Epidermal melanocyte (primary cell): Measurements from ENCODE around the gene LSM2.
A peak's percentile ranks its signal among the peaks of the same experiment; 100 is the strongest.
"Not testable (repeated sequence)": the region's sequence is repeated elsewhere in the genome, so short reads cannot be mapped to it uniquely, and the experiment has no call there.

ENCODE experiments used
- DNase-seq: peaks from one replicate; pipeline ENCODE4 v3.0.0; 2011; ENCODE audit warnings: low spot score; ENCODE audit not compliant: insufficient read length

Gene LSM2

GRCh38 chr6:31827286-31828079 lies 20.7 kb upstream of the LSM2 start, which contains the start of gene HSPA1B:
Gene HSPA1B (plus strand): TSS chr6:31827738. CDS start chr6:31827951, 213 bp downstream.
- peak; percentile 95 for DNase-seq

GRCh38 chr6:31826793-31827285 lies 20.1 kb upstream of the LSM2 start:
- DNase-seq: peak; percentile 68

- no peak for DNase-seq
Measured at GRCh38 chr6:31825553-31825952, 18.8 kb upstream of the LSM2 start.

GRCh38 chr6:31823592-31824196 lies 16.9 kb upstream of the LSM2 start:
- DNase-seq: not testable (repeated sequence)

- DNase-seq: no peak
Measured at GRCh38 chr6:31822036-31822821, 15.5 kb upstream of the LSM2 start.

GRCh38 chr6:31821301-31822035 lies 14.7 kb upstream of the LSM2 start:
- no peak for DNase-seq

- not testable (repeated sequence) for DNase-seq
Measured at GRCh38 chr6:31820399-31820798, 13.6 kb upstream of the LSM2 start.

- DNase-seq: no peak
Measured at GRCh38 chr6:31819871-31820299, 13.1 kb upstream of the LSM2 start.

GRCh38 chr6:31817929-31818511 lies 11.3 kb upstream of the LSM2 start:
- not testable (repeated sequence) for DNase-seq

- not testable (repeated sequence) for DNase-seq
Measured at GRCh38 chr6:31817133-31817928, 10.6 kb upstream of the LSM2 start.

- DNase-seq: peak; percentile 93
Measured at GRCh38 chr6:31815025-31815838, 8.5 kb upstream of the LSM2 start, which contains the start of the genes HSPA1A and HSPA1L. Gene HSPA1A (plus strand): TSS chr6:31815543. CDS start chr6:31815757, 214 bp downstream. Gene HSPA1L (minus strand): TSS chr6:31815283. CDS start chr6:31811972, 3,311 bp downstream.

GRCh38 chr6:31814677-31815024 lies 7.9 kb upstream of the LSM2 start:
- peak; percentile 88 for DNase-seq

- no peak for DNase-seq
Measured at GRCh38 chr6:31813465-31813849, 6.7 kb upstream of the LSM2 start.

- no peak for DNase-seq
Measured at GRCh38 chr6:31811645-31812044, 4.9 kb upstream of the LSM2 start.

- not testable (repeated sequence) for DNase-seq
Measured at GRCh38 chr6:31808599-31808998, 1.8 kb upstream of the LSM2 start.

GRCh38 chr6:31805939-31806469 lies 762 bp downstream of the LSM2 start:
- DNase-seq: no peak

GRCh38 chr6:31801031-31801927 lies 5.5 kb downstream of the LSM2 start:
- DNase-seq: not testable (repeated sequence)

GRCh38 chr6:31799781-31800180 lies 7.0 kb downstream of the LSM2 start:
- no peak for DNase-seq
